GM19328 (cell line): ENCODE data around the gene CLOCK.

Experiments
- ATAC-seq: cut with Tn5 transposase; IDR thresholded peaks from one replicate; pipeline ENCODE4 v1.9.1; 2021; ENCODE audit warnings: mild to moderate bottlenecking, moderate library complexity; ENCODE audit not compliant: unreplicated experiment

CLOCK gene

GRCh38 chr4:55393461-55394320 lies 153.0 kb downstream of the CLOCK start:
- ATAC-seq: no peak

DNA sequence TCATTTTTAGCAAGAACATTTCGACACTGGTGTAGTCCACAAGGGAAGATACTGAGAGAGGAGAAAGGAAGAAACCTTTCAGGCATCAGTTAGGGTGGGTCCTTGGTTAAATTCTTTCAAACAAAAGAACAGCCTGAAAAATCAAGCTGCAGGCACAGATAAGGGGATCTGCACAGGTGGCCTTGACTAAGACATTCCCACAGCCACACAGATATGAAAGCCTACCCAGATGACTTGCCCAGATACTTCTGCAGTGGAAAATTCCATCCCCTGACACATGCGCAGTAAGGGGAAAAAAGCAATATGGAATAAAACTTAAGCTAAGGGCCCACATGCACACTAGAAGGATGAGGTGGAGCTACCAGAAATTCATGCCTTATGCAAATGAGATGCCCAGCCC lies 159.9 kb downstream of the CLOCK start:
- no peak for ATAC-seq

- ATAC-seq: peak; percentile 94
Observed at GRCh38 chr4:55386073-55386472, 160.6 kb downstream of the CLOCK start.

DNA sequence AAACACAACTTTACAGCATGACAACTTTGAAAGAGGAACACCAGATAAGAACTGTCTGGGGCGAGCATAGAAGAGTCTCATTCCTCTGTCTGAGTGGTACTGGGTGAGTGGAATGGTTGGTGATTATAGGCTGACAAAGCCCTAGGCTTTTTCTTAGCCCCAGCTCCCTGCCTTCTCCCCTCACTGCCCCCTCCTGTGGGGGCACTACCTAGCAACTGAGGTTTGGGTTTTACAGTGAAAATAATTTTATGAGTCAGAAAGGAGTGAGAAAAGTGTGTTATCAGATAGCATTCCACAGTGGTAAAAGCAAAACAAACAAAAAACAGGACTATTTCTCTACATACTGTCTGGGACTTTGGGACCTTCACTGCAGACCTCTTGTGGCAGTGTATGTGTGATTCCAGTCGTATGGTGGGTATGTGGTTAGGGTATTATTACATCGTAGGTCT lies 161.5 kb downstream of the CLOCK start:
- no peak for ATAC-seq

DNA sequence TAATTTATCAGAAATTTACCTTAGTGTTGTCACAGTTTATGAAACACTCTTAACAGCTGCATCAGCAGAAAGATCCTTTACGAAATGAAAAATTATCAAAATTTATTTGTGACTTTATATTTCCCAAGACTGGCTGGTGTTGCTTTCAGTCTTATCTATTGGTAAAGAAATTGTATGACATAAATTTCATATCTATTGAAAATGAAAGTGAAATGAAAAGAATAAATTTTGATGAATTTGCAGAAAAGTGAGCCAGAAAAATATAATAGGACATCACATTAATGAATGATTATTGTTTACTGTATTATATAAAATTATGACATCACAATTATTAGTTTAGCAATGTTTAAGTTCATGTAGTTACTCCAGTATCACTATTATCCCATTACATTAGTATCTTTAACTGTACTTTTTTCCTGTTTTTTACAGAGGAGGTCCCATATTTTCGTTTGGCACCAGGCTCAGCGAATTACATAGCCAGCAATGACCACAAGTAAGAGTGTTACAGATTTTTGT lies 164.2 kb downstream of the CLOCK start:
- ATAC-seq: no peak

GRCh38 chr4:55381502-55381901 lies 165.2 kb downstream of the CLOCK start:
- ATAC-seq: no peak

DNA sequence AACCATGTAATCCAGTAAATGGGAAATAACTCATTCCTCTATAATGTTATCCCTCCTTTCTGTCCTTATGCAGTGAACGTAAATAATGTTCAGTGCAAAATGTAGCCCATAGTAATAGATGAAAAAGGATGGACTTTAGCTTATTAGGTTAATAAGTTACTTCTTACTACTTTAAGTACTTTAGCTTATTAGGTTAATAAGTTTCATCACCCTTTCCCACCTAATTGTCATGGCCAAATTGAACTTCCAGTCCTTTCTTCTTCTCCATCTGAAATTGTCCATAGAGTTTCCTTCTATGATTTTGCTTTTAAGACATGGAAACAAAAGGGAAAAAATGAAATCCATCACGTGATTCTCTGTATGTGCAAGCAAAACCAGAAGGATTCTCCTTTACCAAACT lies 166.1 kb downstream of the CLOCK start:
- ATAC-seq: no peak

DNA sequence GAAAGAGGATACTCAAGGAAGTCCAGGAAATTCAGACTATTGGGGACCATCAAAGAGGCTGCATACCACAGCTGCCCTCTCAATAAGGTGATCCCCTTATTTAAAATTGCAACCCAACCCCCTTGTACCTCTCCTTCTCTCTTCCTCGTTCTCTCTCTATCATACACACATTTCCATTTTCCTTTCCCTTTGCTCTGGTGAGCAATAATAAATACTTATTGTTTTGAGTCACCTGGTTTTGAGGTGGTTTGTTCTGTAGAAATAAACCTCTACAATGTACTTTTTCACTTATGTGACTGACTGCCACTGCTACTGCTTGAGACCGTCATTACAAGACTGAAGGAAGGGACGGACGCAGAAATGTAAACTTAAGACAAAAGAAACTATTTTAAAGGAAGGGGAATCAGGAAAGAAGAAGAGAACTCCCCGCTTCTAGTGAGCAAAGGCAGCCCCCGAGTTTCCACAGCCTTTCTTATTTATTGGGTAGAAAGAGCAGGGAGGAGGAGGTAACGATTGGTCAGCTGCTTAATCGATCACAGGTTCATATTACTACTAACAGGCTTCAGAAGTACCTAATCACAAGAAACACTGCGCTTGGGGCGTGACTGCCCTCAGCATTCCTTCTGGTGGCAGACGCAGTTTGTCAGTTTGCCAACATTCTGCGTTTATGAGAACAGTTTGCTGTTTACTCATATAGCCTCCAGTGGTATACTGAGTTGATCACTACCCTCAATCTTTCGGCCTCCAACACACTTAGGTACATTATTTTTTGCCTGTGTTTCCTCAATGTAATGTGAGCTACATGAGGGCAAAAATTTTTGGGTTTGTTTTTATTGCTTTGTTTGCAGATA lies 167.9 kb downstream of the CLOCK start:
- ATAC-seq: no peak
